Liver (tissue), 3 donors: Measurements from ENCODE around the gene ABHD2.

Source experiments
- ATF3 ChIP-seq: IDR thresholded peaks from 2 replicates; pipeline ENCODE4 v1.6.1; 2016; ENCODE audit warnings: antibody characterized with exemption
- EGR1 ChIP-seq, 2 donors: IDR thresholded peaks; 2 replicates each; pipeline ENCODE4 v1.6.1; 2016 to 2018; ENCODE audit warnings: antibody characterized with exemption in 2 of 2, low read depth in 2 of 2
- GABPA ChIP-seq, 2 donors: IDR thresholded peaks in 1 of 2; conservative IDR thresholded peaks in 1 of 2; 2 replicates each; pipeline ENCODE4 v1.6.1; 2016; ENCODE audit warnings: antibody characterized with exemption in 2 of 2, mild to moderate bottlenecking in 1 of 2, moderate library complexity in 1 of 2
- MAX ChIP-seq: IDR thresholded peaks from 2 replicates; pipeline ENCODE4 v1.6.1; 2016; ENCODE audit warnings: antibody characterized with exemption
- REST ChIP-seq: IDR thresholded peaks from 2 replicates; pipeline ENCODE4 v1.6.1; 2016; ENCODE audit warnings: antibody characterized with exemption, mild to moderate bottlenecking
- RXRA ChIP-seq, 2 donors: IDR thresholded peaks; 2 replicates each; pipeline ENCODE4 v1.6.1; 2017 to 2018; ENCODE audit warnings: antibody characterized with exemption in 2 of 2, mild to moderate bottlenecking in 1 of 2
- SP1 ChIP-seq: IDR thresholded peaks from 2 replicates; pipeline ENCODE4 v1.6.1; 2018; ENCODE audit warnings: antibody characterized with exemption, mild to moderate bottlenecking
- TAF1 ChIP-seq: conservative IDR thresholded peaks from 2 replicates; pipeline ENCODE4 v1.6.1; 2016; ENCODE audit warnings: antibody characterized with exemption, mild to moderate bottlenecking
- TF ChIP-seq, protein P1 (sequence below): fragments of 150-350 bp; IDR thresholded peaks from 2 replicates; pipeline ENCODE4 v1.5.1; 2017; ENCODE audit warnings: improper control_type of control experiment, low read depth, low read length; ENCODE audit not compliant: missing input control
- donor health status: healthy.
- donor health status: healthy.

DNA sequence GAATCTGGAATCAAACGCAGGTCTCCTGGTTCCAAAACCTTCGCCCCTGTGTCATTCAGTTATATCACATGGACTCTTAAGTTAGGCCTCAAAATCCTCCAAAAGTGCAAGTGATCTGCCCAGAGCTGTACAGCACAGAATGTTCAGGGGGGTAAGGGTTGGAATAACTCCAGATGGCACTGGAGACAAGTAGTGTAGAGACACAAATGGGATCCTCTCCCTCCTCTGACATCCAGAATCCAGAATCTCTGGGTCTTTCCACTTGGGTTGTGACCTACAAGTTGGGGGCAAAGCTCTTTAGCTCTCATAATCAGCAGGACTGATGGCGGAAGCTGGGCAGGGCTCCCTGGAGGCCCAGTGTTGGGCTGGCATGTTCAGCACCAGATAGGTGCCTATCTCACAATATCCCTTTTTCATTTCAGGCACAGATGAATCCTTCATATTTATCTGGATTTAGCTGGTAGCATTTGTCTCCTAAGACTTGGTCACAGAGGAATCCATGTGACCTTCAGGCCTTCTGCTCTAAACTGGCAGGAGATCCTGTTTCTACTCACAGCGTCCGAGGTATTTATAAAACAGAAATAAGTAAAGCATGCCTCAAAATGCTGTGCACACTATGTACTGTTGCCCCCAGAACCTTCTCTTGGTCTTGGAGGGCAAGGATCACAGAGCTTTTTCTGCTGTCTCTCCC lies 15.4 kb downstream of the ABHD2 start:
- TF ChIP-seq, protein P1, sequence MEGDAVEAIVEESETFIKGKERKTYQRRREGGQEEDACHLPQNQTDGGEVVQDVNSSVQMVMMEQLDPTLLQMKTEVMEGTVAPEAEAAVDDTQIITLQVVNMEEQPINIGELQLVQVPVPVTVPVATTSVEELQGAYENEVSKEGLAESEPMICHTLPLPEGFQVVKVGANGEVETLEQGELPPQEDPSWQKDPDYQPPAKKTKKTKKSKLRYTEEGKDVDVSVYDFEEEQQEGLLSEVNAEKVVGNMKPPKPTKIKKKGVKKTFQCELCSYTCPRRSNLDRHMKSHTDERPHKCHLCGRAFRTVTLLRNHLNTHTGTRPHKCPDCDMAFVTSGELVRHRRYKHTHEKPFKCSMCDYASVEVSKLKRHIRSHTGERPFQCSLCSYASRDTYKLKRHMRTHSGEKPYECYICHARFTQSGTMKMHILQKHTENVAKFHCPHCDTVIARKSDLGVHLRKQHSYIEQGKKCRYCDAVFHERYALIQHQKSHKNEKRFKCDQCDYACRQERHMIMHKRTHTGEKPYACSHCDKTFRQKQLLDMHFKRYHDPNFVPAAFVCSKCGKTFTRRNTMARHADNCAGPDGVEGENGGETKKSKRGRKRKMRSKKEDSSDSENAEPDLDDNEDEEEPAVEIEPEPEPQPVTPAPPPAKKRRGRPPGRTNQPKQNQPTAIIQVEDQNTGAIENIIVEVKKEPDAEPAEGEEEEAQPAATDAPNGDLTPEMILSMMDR = no peak
- TF ChIP-seq ATF3 (no peak), REST (no peak), SP1 (no peak), MAX (no peak), EGR1 (IDR thresholded peaks at IDR 0.05; ENCODE audit: low read depth in 2 of 2) (no peak), TAF1 (no peak), RXRA (IDR thresholded peaks at IDR 0.05) (no peak), GABPA (IDR thresholded peaks at IDR 0.05 in 1 of 2, conservative IDR thresholded peaks at IDR 0.05 in 1 of 2) (no peak)
